GM20000 (cell line): ENCODE measurements around the gene KMT2E.

Experiments
- DNase-seq: peaks from one replicate; pipeline ENCODE4 v3.0.0; 2012; ENCODE audit warnings: low spot score
- TF ChIP-seq, protein P1 (sequence below): IDR thresholded peaks from 2 replicates; pipeline ENCODE4 v1.5.1; 2012; ENCODE audit warnings: mild to moderate bottlenecking, control low read depth; ENCODE audit errors: extremely low read depth, missing control alignments

KMT2E gene

DNA sequence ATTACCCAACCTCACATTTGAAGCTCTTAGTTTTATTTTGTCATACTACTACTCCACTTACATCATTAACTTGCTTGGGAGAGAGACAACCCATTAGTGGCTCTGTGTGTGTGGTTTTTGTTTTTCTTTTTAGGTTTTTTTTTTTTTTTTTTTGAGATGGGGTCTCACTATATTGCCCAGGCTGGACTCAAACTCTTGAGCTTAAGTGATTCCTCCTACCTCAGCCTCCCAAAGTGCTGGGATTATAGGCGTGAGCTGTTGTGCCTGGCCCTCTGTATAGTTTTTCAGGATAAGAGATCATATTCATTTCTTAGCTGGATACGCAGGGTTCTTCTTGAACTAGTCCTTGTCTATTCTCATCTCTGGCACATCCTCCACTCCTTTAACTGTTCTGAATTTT lies 41.1 kb downstream of the KMT2E start:
- TF ChIP-seq, protein P1, sequence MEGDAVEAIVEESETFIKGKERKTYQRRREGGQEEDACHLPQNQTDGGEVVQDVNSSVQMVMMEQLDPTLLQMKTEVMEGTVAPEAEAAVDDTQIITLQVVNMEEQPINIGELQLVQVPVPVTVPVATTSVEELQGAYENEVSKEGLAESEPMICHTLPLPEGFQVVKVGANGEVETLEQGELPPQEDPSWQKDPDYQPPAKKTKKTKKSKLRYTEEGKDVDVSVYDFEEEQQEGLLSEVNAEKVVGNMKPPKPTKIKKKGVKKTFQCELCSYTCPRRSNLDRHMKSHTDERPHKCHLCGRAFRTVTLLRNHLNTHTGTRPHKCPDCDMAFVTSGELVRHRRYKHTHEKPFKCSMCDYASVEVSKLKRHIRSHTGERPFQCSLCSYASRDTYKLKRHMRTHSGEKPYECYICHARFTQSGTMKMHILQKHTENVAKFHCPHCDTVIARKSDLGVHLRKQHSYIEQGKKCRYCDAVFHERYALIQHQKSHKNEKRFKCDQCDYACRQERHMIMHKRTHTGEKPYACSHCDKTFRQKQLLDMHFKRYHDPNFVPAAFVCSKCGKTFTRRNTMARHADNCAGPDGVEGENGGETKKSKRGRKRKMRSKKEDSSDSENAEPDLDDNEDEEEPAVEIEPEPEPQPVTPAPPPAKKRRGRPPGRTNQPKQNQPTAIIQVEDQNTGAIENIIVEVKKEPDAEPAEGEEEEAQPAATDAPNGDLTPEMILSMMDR = no peak
- no peak for DNase-seq

DNA sequence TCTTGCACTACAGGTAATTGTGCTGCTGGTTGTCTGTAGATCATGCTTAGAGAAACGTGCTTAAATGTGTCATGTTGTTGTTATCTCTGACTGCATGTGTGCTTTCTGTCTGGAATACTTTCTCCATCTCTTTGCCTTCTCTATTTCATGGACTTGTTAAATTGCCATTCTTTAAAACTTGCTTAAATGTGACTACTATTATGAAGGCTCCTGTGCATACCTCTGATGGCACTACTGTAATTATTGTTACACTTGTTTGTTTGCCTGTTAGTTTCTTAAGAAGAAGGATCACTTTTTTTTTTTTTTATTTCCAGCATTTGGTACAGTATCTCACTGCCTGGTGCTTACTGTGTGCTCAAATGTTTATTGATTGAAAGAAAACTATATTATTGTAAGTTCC lies 41.6 kb downstream of the KMT2E start:
- DNase-seq = no peak
- TF ChIP-seq, protein P1 = no peak

DNA sequence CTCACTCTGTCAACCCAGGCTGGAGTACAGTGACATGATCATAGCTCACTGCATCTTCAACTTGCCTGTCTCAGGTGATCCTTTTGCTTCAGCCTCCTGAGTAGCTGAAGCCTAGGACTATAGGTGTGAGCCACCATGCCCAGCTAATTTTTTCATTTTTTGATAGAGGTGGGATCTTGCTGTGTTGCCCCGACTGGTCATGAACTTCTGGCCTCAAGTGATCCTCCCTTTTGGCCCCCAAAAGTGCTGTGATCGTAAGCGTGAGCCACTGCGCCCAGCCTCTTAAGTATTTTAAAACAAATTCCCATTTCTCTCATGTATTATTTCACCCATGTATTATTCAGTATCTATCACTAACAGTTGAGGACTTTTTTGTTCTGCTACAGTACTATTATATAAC lies 43.5 kb downstream of the KMT2E start:
- no peak for DNase-seq
- TF ChIP-seq, protein P1 = no peak

DNA sequence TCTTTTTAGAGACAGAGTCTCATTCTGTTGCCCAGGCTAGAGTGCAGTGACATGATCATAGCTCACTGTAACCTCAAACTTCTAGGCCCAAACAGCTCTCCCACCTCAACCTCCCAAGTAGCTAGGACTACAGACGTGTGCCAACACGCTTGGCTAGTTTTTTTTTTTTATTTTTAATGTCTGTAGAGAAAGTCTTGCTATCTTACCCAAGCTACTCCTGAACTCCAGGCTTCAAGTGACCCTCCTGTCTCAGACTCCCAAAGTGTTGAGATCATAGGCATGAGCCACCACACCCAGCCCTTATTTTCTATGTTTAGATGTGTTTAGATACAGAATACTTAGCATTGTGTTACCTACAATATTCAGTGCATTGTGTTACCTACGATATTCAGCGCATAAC lies 46.4 kb downstream of the KMT2E start:
- DNase-seq = no peak
- TF ChIP-seq, protein P1 = no peak

DNA sequence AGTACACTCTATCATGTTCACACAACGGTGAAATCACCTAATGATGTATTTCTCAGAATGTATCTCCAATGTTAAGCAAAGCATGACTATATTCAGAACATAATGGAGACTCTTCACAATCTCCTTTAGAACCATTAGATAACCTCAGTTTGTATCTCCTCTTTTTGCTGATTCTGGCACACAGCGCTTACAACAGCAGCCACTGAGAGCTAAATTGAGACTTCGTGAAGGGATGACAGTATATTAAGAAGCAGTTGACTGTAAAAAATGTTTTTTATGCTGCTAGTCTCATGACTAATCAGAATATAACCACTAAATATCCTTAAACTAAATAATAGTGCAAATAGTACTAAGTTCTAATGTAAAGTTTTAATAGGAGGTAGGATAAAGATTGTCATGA lies 46.9 kb downstream of the KMT2E start:
- TF ChIP-seq, protein P1 = no peak
- no peak for DNase-seq

DNA sequence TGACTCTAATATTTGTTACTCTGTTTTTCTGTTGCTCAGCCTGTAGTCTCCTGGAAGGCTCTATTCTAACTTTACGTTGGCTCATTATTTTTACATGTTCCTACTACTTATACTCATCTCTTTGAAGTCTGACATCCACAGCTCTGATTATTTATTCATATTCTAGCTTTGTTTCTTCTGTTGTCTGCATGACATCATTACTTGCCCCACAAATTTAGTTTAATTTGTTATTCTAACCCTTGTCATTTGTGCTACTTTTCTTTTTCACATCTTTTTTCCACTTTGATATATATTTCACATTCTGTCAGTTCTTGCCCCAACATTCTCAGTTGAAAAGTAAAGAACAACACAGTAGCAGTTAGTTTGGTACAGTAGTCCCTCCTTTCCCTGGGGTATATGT lies 51.1 kb downstream of the KMT2E start:
- DNase-seq = no peak
- TF ChIP-seq, protein P1 = no peak

DNA sequence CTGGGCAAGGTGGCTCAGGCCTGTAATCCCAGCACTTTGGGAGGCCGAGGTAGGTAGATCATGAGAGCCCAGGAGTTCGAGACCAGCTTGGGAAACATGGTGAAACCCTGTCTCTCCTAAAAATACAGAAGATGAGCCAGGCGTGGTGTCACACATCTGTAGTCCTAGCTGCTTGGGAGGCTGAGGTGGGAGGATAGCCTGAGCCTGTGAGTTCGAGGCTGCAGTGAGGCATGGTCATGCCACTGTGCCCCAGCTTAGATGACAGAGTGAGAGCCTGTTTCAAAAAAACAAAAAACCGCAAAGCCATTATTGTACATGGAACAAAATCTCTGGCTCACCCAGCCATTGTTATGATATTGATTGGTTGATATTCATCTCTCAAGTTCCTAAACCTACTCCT lies 53.7 kb downstream of the KMT2E start:
- DNase-seq = no peak
- TF ChIP-seq, protein P1 = no peak
